GM13976 (cell line): Measurements from ENCODE around the gene XRN2.

Experiments
- DNase-seq: peaks from one replicate; pipeline ENCODE4 v3.0.0; 2012; ENCODE audit warnings: low spot score
- CTCF ChIP-seq: IDR thresholded peaks from 2 replicates; pipeline ENCODE4 v1.5.1; 2012; ENCODE audit warnings: borderline replicate concordance, mild to moderate bottlenecking; ENCODE audit not compliant: insufficient read depth; ENCODE audit errors: extremely low read depth, missing control alignments, control extremely low read depth
- in situ Hi-C: fragments of 300-500 bp; cut with MboI; formaldehyde crosslinking; loops from one replicate; pipeline ENCODE4 v1.12.0; 2022; ENCODE audit warnings: low sequenced_read_pairs, mixed read lengths, inconsistent platforms; ENCODE audit not compliant: unreplicated experiment

XRN2 gene

DNA sequence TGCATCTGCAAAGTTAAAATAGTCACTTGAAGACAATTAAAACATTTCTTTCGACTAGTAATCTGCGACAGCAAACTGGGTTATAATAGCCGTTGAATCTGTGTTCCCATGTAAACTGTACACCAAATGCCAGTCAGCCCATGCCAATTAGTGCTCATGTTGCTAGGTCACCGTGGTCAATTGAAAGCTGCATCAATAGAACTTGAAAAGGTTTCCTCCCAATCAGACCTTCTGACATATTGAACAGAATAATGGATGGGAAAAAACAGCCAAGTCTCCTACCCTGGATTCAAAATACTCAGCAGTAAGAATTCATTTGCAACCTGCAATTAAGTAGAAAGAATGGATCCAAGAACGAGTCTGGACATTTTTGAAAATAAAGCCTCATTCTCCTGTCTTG, 83.0 kb downstream of the XRN2 start:
- DNase-seq: no peak
- TF ChIP-seq CTCF: no peak
- in situ Hi-C loops: no loop called here

DNA sequence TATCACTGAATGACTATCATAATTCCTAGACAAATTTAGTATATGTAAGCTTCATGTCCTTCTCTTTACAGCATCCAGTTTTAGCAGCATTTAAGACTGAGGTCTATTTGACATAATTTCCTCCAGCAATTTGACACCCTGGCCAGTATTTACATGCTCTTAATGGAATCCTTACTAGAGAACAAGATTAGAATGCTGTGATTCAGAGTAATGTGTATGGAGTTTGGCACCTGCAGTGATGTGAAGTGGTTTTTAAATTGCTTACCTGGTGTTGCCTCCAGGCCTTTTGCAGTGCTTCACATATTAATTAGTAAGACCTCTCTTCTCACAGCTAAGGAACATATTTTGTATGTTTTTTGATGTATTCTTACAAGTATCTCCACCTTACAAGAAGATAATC, 84.4 kb downstream of the XRN2 start:
- in situ Hi-C loops: no loop called here
- TF ChIP-seq CTCF: no peak
- DNase-seq: no peak

DNA sequence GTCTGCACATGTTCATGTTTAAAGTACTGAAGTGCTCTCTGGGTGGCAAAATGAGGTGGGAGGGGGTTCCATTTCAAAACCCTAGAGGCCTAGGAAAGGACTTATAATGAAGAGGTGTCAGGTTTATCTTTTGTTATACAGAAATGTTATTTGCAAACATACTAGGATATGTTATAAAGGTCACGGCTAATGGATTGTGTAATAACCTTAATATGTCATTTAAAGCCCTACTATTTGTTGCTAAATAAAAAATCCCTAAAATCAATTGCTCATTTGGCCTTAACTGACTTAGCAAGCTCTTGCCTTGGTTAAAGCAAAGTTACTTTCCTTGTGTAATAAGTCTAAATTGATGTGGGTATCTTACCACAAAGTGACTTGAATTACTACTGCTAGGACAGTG, 85.4 kb downstream of the XRN2 start:
- no peak for TF ChIP-seq CTCF
- in situ Hi-C loops: no loop called here

DNA sequence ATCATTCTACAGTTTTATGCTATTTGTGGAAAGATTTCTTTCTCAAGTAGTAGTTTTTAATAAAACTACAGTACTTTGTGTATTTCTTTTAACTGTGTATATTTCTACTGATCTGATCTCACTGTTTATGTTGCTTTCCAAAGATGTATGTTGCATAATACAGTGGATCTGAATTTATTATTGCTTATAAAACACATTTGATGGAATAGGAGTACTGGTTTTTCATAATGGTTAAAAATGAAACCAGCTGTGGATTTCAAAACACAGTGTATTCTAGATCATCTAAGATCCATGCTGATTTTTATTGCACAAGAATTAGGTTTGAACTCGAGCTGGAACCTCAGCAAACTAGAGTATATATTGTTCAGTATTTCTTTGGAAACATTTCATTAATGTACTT, 86.2 kb downstream of the XRN2 start:
- in situ Hi-C loops: no loop called here
- TF ChIP-seq CTCF: no peak

More for the DNA sequence above, 85.4 kb downstream of the XRN2 start:
- no peak for DNase-seq

DNA sequence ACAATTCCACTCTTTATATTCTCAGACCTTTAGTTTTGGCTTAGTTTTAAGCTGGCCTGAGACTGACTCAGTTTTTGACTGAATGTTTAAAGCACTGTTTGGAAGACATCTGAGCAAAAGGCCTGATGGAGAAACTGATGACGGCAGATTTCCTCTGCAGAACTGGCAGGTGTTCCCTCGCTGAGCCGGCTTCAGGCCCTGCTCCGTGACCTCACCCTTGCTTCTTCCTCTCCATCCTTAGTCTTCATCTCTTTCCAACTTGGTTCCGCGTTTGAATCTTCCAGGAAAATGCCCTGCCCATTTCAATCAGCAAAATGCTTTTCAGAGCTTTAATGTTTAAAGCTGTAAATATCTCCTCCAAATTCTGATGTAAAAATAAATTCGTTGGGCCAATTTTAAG, 87.6 kb downstream of the XRN2 start:
- no peak for DNase-seq
- no peak for TF ChIP-seq CTCF
- in situ Hi-C loops: no loop called here

More for the DNA sequence above, 86.2 kb downstream of the XRN2 start:
- no peak for DNase-seq

GRCh38 chr20:21391185-21391971, 88.2 kb downstream of the XRN2 start:
- peak; percentile 44 for DNase-seq
- no peak for TF ChIP-seq CTCF
- in situ Hi-C loops: no loop called here
